Lower lobe of right lung (tissue), 2 donors: ENCODE data around the gene FOXI2. TPM values are rescaled to one million over a fixed set of nuclear protein-coding genes. Genes with fewer than 3 reads are reported as not detected.

Source experiments
- ATAC-seq, 2 donors: fragments of 200-7000 bp; cut with Tn5 transposase; one replicate each; pipeline ENCODE4 v1.9.1; 2020 to 2022; ENCODE audit warnings: mild to moderate bottlenecking in 2 of 2, moderate library complexity in 2 of 2
- DNase-seq: peaks from one replicate; pipeline ENCODE4 v3.0.0-alpha.2; 2020
- H3K27ac ChIP-seq: fragments of 200-600 bp; one replicate; pipeline ENCODE4 v1.8.0; 2022
- H3K27me3 ChIP-seq: fragments of 200-600 bp; one replicate; pipeline ENCODE4 v1.8.0; 2022; ENCODE audit warnings: low read depth
- H3K36me3 ChIP-seq: fragments of 200-600 bp; one replicate; pipeline ENCODE4 v1.8.0; 2022; ENCODE audit warnings: mild to moderate bottlenecking
- H3K4me1 ChIP-seq: fragments of 200-600 bp; one replicate; pipeline ENCODE4 v1.8.0; 2022
- H3K4me3 ChIP-seq: fragments of 200-600 bp; one replicate; pipeline ENCODE4 v1.8.0; 2022; ENCODE audit warnings: mild to moderate bottlenecking
- H3K9me3 ChIP-seq: fragments of 200-600 bp; one replicate; pipeline ENCODE4 v1.8.0; 2022
- CTCF ChIP-seq: fragments of 200-600 bp; IDR thresholded peaks from one replicate; pipeline ENCODE4 v1.8.0; 2022; ENCODE audit warnings: antibody characterized with exemption, mild to moderate bottlenecking
- intact Hi-C: fragments of 100-400 bp; cut with DNase I; formaldehyde crosslinking; loops from one replicate; pipeline ENCODE4 v1.11.0; 2022
- total RNA-seq: library from RNA; stranded (reverse); fragmentation: NEBNext Ultra II Directional; extraction: Animal tissue kit (Norgen Biotek cat#: 25700); gene quantifications from one replicate; pipeline ENCODE4 v1.2.1, GENCODE V29; 2021
- donor health status: DM: no; HTN: yes; CAD: no; lungs with severe emphysema.

Gene FOXI2
- total RNA-seq, 1 donor from 2014 or later = not detected

DNA sequence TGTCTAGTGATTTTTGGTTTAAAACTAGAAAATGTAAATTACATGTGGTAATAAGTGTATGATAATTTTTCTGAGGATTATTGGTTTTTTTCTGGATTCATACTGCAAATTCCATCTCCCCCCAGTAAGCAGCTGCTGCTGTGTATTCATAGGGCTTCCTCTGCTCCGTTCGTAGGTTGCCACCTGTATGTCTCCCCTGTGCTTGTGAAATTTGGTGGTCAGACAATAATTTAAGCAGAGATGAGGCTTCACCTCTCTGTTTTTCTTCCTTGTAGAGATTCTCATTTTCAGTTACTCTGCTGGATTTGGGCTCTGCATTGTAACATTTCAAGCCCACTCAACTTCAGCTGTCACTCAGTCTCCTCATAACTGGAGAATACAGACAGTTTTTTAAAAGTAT lies 50.9 kb downstream of the FOXI2 start:
- DNase-seq (no peak), ATAC-seq (no peak)
- TF ChIP-seq CTCF = no peak
- H3K27ac ChIP-seq = no peak overlapping the region
- H3K4me3 ChIP-seq = no peak overlapping the region
- no peaks in the 10 kb centered on the region for H3K36me3 ChIP-seq
- H3K27me3 ChIP-seq = peaks cover 6% of the 10 kb centered on the region
- H3K4me1 ChIP-seq = no peaks in the 10 kb centered on the region
- no peaks in the 10 kb centered on the region for H3K9me3 ChIP-seq
- intact Hi-C loops = no loop called here

DNA sequence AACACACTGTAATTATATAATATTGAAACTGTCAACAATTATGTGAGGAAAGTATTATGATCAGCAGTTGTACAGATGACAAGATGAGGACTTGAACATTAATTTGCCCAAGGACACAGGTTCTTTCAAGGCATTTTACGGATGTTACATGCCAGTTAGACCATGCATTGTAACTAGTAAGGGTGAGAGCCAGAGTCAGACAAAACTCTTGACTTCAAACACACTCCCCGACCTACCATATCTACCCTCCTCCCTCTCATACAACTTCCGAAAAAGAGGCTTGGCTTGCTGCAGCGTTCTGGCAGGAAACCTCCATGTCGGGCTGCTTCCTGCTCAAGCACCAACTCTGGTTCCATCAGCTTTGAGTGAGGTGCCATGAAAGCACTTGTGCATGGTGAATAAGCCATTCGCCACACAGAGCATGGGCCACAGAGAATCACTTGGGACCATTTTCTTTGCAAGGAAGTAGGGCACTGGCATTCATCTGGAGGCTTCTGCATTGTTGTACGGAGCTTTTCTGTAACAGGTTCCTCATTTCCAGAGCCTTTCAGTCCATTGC lies 53.2 kb downstream of the FOXI2 start:
- H3K9me3 ChIP-seq = no peaks in the 10 kb centered on the region
- DNase-seq (no peak), ATAC-seq (no peak)
- H3K27me3 ChIP-seq = peaks cover 6% of the 10 kb centered on the region
- intact Hi-C loops = no loop called here
- no peaks in the 10 kb centered on the region for H3K36me3 ChIP-seq
- H3K4me1 ChIP-seq = no peaks in the 10 kb centered on the region
- no peak overlapping the region for H3K4me3 ChIP-seq
- H3K27ac ChIP-seq = no peak overlapping the region
- no peak for TF ChIP-seq CTCF

Other genes starting within 250 kb of the FOXI2 start
- not detected for gene NPS, start 187.9 kb upstream of the FOXI2 start, total RNA-seq
- not detected for gene CLRN3, start 155.8 kb downstream of the FOXI2 start, total RNA-seq
- 60.5 TPM for gene PTPRE, start 169.9 kb downstream of the FOXI2 start, total RNA-seq